ENCODE results near the gene FOXF1. TPM values are rescaled to one million over a fixed set of nuclear protein-coding genes. Genes with fewer than 3 reads are reported as not detected.

The FOXF1 gene
- polyA plus RNA-seq, 2 of the 4 experiments (the other 2 are of a cell fraction): not detected

GRCh38 chr16:86495756-86496261 lies 14.5 kb upstream of the FOXF1 start:
- no peaks in the 10 kb centered on the region for H3K9me3 ChIP-seq
- ChIA-PET POLR2A (no interaction called here), CTCF (no interaction called here)
- no peak overlapping the region for H3K4me3 ChIP-seq
- no peak for FAIRE-seq
- 32% methylated on average over 16 of the region's 16 CpGs for WGBS (ENCODE audit: missing lambda C conversion rate)
- no peak for ATAC-seq
- no peak overlapping the region for H3K27ac ChIP-seq
- no peak for DNase-seq (ENCODE audit: low read depth in 1 of 2, low spot score in 1 of 2)
- no peak for TF ChIP-seq EHF (CRISPR knock-in tag; IDR thresholded peaks at IDR 0.05)
- no peak for TF ChIP-seq CHD4 (IDR thresholded peaks at IDR 0.05; ENCODE audit: borderline replicate concordance)
- TF ChIP-seq, protein P1, sequence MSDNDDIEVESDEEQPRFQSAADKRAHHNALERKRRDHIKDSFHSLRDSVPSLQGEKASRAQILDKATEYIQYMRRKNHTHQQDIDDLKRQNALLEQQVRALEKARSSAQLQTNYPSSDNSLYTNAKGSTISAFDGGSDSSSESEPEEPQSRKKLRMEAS (IDR thresholded peaks at IDR 0.05): no peak
- TF ChIP-seq KDM5A (IDR thresholded peaks at IDR 0.05): no peak
- TF ChIP-seq EP300 (IDR thresholded peaks at IDR 0.05): no peak
- TF ChIP-seq FOSL2 (IDR thresholded peaks at IDR 0.05): no peak
- TF ChIP-seq FOSL2 (CRISPR knock-in tag; IDR thresholded peaks at IDR 0.05): no peak
- no peak overlapping the region for H3K4me2 ChIP-seq
- no peaks in the 10 kb centered on the region for H3K4me1 ChIP-seq

GRCh38 chr16:86496262-86496928 lies 13.9 kb upstream of the FOXF1 start:
- ATAC-seq (no peak), DNase-seq (ENCODE audit: low read depth in 1 of 2, low spot score in 1 of 2) (no peak), FAIRE-seq (no peak)
- Histone ChIP-seq H3K4me3 (no peak overlapping the region), H3K4me1 (no peaks in the 10 kb centered on the region), H3K9me3 (no peaks in the 10 kb centered on the region), H3K4me2 (no peak overlapping the region), H3K27ac (no peak overlapping the region)
- CTCF ChIA-PET: no interaction called here
- TF ChIP-seq POLR2A (IDR thresholded peaks at IDR 0.05; ENCODE audit: low read length): no peak
- no peak for TF ChIP-seq ZC3H11A (IDR thresholded peaks at IDR 0.05)
- no peak for TF ChIP-seq HDAC2 (IDR thresholded peaks at IDR 0.05)
- no peak for TF ChIP-seq BCL3 (IDR thresholded peaks at IDR 0.05)
- no peak for TF ChIP-seq TP53 (CRISPR knock-in tag; IDR thresholded peaks at IDR 0.05)
- no peak for TF ChIP-seq HOXB13 (CRISPR knock-in tag; IDR thresholded peaks at IDR 0.05; ENCODE audit: low read depth)
- TF ChIP-seq CBX2 (IDR thresholded peaks at IDR 0.05; ENCODE audit: borderline replicate concordance, low read depth): no peak
- no peak for TF ChIP-seq RNF2 (IDR thresholded peaks at IDR 0.05; ENCODE audit: borderline replicate concordance, low read depth)
- no peak for TF ChIP-seq BHLHE40 (IDR thresholded peaks at IDR 0.05; ENCODE audit: low read depth, low read length)
- TF ChIP-seq HEYL (CRISPR knock-in tag; IDR thresholded peaks at IDR 0.05): no peak
- TF ChIP-seq RARB (CRISPR knock-in tag; IDR thresholded peaks at IDR 0.05): no peak
- TF ChIP-seq NFE2L2 (conservative IDR thresholded peaks at IDR 0.05; ENCODE audit: low read length): no peak
- TF ChIP-seq ZNF302 (CRISPR knock-in tag; IDR thresholded peaks at IDR 0.05): no peak
- TF ChIP-seq EP300 (IDR thresholded peaks at IDR 0.05): no peak
- no peak for TF ChIP-seq SMC3 (IDR thresholded peaks at IDR 0.05)
- WGBS (ENCODE audit: missing lambda C conversion rate): 18% methylated on average over 34 of the region's 34 CpGs
- POLR2A ChIA-PET: no interaction called here

DNA sequence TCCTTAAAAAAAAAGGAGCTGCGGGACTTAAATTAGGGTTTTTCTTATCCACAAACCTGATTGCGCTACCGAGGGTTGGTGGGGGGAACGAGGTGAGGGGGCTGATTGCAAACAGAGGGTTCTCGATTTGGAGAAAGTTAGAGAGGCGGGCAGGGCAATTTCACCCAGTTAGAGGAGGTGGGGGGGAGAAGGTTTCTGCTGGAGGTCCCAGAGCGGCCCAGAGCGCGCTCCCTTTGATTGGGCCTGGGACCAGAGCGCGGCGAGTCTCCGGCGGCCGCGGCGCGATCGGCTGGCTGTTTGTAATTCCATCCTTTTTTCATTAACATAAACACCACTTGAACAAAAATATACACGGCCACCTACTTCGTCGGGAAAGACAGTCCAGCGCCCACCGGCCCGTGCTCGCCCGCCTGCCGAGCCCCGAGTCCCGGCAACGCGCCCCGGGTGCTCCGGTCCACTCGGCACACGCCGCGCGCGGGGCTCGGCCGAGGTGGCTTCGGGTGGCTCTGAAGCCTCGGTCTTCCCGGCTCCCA lies 13.3 kb upstream of the FOXF1 start:
- WGBS (ENCODE audit: missing lambda C conversion rate): 32% methylated on average over 40 of the region's 45 CpGs
- no peak for FAIRE-seq
- Histone ChIP-seq H3K27ac (no peak overlapping the region), H3K9me3 (no peaks in the 10 kb centered on the region), H3K4me3 (no peak overlapping the region), H3K4me2 (no peak overlapping the region), H3K4me1 (no peaks in the 10 kb centered on the region)
- TF ChIP-seq NR3C1 (IDR thresholded peaks at IDR 0.05) (no peak), KDM1A (IDR thresholded peaks at IDR 0.05; ENCODE audit: low read depth) (no peak), BCL3 (IDR thresholded peaks at IDR 0.05) (no peak)
- ChIA-PET CTCF (no interaction called here), POLR2A (no interaction called here)
- no peak for ATAC-seq
- no peak for DNase-seq (ENCODE audit: low read depth in 1 of 2, low spot score in 1 of 2)
